ENCODE measurements around the gene AGAP5.
"Not testable (repeated sequence)": the region's sequence is repeated elsewhere in the genome, so short reads cannot be mapped to it uniquely, and the experiment has no call there.

- TF ChIP-seq CTCF, POLR2A (IDR thresholded peaks at IDR 0.05): not testable (repeated sequence)
Measured at GRCh38 chr10:73713912-73714311, 16.0 kb upstream of the AGAP5 start.
